DMS114 treated with DMSO at 0.1 percent for 48 hours (cell line): ENCODE results near the gene APP.

Experiments used
- DNase-seq: peaks from one replicate; lab custom pipeline; 2025; ENCODE audit not compliant: unreplicated experiment; lab: John Stamatoyannopoulos, UW

Gene APP

DNA sequence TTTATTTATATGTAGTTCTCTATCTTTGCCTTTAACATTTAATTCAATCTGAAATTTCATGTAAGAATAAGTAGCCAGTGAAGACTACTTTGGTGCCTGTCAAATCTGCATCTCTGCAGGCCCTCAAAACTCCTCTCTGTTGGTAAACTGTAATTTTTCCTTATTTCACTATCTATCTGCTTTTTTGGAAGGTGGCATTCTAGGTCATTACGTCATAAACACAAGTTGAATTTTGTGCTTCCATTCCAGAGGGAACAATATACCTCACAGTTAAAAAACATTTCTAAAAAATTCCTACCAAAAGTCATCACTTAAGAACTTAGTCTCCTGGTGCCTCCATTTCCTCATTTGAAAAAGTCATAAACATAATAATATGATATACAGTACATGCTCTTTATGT is 259.8 kb downstream of the APP start:
- no peak for DNase-seq

DNA sequence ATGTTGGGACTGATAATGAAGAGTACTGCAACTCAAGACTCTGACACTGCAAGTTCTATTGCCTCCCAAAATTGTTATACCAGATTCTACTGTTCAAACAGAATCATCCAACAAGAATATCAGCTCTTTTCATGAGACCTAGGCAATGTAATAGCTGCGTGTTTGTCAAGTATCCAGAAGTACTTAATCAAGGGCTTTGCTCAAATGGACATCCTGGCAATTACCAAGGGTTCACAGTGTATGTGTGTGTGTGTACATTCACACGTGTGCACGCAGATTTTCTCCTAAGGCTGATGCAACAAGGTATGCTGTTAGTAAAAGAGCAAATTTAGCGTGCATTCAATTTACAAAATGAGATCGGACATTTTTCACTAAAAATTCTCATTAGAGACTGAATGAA is 261.2 kb downstream of the APP start:
- no peak for DNase-seq

DNA sequence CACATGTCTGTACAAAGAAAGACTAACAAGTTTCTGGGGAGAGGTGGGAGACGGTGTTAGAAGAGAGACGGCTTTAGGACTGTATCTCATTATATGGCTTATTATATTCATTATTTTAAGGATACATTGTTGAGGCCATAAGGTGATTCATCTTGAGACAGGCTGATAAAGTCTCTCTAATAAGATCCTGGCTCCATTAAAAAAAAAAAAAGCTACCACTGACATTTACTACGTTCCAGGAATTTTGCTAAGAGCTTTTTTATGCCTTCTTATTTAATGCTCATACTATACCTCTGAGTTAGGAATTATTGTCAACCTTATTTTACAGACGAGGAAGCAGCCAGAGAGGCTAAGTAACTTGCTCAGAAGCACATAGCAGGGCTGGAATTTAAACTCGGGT is 262.1 kb downstream of the APP start:
- no peak for DNase-seq

DNA sequence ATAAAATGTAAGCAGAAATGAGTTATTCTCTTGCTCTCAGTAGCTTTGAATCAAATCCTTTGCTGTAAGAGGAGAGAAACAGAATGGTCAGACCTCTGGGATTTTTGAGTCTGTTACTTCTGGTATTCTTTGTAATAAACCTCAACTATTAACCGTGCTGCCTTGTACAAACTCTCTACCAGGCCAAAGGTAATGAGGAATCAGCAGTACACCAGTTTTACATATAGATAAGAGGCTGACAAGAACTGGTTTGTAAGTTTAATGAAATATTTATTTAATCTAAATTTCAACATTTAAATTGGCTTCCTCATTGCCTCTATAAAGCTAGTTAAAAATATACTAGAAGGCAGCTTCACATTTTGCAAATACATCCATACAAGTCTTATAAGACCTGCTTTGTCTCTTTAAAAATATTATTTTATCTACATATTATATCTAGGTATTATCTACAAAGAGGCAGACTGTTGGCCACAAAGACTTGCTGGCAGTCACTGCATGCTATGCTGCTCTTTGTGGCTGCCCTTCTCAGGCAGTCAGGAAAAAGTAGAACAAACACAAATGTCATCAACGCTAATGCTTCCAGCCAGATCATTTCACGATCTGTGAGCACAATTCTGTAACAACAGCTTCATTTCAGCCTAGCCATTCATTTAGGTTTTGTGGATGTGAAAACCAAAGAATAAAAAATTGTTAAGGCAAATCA is 262.8 kb downstream of the APP start:
- DNase-seq, result no peak

DNA sequence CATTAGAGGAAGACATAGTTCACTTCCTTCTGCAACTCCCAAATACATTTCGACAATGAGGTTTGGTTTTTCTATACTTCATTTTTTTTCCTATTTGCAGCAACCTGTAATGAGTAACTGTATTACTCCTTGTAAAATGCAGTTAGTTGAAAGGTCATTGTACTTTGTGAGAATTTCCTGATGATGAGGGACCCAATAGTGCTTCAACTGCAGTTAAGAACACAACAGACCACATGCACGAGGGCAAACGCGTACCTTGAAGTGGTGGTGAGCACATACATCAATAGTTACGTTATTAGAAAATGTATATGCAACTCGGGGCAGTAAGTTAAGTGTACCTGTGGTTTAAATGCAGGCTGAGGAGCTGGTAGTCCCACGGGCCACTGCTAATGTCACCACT is 264.0 kb downstream of the APP start:
- DNase-seq, result no peak

DNA sequence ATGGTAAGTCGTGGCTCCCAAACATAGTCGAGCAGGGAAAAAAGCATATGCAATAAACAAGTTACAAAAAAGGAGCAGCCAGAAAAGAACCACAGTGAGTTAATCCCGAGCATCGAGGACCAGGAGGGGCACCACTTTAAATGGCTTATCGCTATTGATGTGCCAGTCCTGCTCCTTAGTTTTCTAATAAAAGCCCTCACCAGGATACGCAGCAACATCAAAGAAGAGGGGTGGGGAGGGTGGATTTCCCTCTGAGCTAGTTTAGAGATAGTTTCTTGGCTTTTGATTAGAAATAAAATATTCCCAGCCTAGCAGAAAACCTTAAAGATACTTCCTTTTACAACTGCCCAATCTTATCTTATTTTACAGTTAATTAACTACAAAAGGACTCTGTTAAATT is 265.4 kb downstream of the APP start:
- DNase-seq, result no peak

DNA sequence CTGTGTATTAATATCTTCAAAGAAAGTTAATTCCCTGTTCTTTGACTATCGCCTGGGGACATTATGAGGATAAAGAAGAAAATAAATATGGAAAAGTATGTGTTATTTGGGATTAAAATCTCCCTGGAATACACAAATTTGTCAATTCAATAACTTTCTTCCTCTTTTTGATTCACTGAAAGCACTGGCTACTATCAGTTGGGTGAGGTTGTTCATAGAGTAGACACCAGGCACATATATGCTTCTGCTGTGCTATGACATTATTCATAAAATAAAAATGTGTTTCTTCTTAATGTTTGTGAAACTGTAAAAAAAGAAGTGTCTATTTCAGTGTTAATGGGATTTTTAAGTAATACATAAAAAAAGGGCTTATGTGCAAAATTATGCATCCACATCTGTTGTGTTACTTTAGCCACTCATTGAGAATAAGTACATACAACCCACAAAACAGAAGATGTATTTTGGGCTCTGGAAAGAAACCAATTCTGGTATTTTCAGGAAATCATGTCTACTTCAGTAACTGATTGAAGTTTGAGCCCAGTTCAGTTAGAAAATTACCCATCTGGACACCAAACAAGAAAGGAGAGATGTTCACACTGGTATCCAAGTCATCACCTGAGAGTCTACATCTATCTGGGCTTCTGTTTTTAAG is 266.4 kb downstream of the APP start:
- DNase-seq, result no peak

DNA sequence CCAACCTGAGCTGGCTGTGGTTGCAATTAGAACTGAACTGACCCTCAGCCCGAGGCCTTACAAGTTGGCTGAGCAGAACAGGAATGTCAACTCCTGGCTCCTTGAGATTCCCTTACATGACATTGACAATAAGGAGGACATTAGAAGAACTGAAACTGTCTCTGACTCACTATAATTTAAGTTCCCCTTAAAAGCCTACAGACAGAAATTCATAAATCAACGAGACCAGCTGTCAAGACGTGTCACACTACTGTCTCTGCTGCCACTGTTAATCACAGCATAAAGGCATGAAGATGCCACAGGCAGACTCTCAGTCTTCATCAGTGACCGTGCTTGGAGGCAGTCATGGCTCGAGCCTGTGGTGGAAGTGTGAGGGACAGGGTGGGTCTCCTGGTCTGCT is 267.0 kb downstream of the APP start:
- DNase-seq, result no peak

DNA sequence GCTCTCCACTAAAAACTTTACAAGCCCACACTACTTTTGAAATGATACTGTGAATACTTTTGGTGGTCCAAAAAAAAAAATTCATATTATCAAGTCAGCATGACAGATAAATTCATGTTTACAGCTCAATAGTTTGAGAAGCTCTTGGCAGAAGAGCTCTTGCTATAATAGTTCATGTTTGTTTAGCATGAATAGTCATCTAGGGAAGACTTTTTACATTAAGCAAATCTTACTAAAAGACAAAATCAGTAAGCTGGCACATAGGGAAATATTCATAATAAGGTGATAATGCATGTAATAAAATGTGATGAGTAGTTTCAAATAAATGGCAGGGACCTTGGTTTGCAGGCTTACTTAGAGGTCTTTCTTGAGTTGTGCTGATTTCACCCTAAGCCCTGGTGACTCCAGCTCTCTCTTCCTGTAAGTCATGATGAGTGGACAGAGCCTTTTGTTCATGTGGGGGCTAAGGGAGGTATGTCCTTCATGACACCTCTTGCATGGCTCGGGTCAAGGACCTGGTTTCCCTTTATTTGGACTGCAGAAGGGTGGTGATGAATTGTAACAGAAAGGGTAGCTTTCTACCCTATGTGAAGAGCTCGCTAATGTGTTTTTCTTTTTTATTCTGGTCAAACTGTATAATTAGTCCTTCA is 269.1 kb downstream of the APP start:
- no peak for DNase-seq

DNA sequence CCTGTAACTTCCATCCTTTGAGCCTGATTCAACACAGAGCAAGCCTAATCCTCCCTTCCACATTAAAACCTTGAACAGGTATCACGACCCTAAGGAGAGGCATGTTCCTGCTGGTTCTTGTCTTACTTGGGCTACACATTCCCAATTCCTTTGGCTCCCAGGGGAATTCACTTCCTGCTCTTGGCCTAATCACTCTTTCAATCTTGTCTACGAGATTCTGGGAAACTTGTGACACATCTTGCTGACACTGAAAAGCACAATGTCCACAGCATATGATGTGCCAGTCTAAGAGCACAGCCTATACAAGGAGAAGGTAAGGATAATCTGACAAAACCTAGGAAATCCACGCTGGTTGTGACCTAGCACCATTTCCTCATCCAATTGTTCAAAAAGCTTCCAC is 271.9 kb downstream of the APP start:
- no peak for DNase-seq

DNA sequence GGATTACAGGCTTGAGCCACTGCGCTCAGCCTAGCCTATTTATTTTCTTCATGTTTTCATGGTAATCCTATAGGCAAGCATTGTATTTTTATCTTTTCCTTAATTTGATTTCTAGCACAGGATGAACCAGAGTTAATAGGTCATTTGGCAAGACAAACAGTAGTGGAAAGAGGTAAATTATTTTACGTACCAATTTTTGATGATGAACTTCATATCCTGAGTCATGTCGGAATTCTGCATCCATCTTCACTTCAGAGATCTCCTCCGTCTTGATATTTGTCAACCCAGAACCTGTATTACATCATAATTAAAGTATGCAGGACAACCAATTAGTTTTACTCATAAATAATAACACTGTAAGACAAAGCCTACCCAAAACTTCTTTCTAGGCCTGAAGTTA is 273.2 kb downstream of the APP start:
- no peak for DNase-seq

DNA sequence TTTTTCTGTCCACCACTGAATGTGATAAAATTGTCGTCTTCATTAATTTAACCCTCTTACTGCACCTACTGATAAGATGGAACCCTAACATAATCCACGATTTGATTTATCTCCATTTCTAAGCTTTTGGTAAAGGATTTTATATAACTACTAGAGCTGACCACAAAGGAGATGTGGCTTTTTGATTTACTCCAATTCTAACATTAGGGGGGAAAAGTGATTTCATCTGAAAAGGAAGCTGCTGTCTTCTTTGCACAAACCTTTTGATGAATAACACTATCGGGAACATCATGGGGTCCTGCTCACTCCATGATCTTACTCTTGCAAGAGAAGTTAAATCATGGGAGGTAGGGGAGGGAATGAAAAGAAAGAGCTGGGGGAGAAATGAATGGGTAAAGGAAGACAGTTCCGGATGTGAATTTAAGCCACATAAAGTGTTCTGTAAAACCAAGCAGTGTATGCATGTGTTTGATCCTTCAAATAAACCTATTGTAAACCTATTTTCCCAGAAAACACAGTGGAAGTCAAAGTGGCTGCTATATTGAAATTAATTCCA is 274.0 kb downstream of the APP start:
- no peak for DNase-seq

DNA sequence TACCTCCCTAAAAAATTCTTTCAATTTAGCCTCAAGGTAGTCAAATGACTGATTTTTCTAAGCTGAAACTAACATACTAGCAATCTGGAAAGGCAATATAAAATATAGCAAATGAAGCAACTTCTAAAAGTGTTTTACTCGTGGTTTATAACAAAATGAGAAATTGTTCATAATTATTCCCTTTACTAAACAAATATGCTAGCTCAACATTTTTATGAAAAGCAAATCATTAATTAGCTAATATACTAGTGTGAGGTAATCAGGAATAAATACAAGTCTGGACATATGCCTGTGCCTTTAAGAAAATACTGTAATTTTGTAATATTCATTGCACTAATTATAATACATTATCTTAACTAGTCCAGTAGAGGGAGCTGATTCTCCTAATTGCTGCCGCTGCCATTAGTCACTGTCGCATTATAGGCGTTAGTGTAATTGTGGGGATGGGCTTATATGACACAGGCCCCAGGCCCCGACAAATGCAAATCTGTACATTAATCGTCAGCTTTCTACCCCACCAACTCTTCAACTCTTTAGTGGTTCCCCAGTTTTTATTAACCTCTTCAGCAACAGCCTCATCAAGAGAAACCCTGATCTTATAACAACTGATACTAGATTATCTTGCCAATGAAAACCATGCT is 274.9 kb downstream of the APP start:
- no peak for DNase-seq

DNA sequence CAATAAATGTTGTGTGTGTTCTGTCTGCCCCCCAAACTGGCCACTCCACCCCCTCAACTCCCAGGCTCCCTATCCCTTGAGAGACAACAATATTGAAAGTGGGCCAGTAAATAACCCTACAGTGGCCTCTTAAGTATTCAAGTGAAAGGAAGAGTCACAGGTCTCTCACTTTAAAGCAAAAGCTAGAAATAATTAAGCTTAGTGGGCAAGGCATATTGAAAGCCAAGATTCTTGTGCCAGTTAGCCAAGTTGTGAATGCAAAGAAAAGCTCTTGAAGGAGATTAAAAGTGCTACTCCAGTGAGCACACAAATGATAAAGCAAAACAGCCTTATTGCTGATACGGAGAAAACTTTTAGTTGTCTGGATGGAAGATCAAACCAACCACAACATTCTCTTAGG is 277.4 kb downstream of the APP start:
- no peak for DNase-seq

DNA sequence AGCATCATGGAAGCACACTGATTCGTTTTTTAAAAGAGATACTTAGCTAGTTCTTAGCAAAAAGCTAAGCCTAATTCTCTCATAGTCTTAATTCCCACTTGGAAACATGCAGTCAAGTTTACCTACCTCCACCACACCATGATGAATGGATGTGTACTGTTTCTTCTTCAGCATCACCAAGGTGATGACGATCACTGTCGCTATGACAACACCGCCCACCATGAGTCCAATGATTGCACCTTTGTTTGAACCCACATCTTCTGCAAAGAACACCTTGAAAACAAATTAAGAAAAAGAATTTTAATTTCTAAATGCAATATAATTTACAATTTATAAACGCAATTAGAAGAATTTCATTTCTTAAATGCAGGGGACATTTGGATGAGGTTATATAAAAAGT is 279.0 kb downstream of the APP start:
- DNase-seq, result no peak

DNA sequence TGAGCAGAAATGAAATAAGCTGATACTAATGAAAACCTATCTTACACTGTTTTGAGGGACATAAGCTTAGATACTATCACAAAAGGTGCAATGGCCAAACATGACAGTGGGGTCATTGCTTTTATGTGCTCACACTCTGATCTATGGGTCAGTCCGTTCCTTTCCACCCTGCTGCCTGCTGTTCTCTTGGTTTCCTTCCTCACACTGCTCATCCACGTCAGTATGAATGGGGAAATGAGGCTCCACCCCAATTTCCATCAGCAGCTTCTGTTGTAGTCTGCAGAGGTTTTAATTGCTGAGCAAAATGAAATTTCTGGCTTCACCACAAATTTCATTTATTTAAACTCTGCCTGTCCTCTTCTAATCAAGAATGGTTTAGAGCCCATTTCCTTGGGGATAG is 280.6 kb downstream of the APP start:
- DNase-seq, result no peak

DNA sequence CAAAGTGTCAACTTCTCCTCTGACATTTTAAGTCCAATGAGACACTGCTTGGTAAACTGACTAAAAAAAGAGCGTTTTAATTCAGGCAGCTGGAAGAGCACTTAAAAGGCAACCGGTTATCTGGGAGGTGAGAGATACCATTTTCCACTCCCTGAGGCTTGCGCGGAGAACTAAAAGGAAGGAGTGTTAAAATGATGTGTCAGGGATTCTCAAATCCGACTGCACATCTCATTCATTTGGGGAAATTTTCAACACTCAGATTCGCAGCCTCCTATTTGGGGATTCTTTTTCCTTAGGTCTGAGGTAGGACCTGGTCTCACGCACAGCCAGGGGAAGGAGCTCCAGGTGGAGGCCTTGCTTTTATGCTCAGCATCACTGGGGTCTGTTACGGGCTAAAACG is 281.9 kb downstream of the APP start:
- no peak for DNase-seq

DNA sequence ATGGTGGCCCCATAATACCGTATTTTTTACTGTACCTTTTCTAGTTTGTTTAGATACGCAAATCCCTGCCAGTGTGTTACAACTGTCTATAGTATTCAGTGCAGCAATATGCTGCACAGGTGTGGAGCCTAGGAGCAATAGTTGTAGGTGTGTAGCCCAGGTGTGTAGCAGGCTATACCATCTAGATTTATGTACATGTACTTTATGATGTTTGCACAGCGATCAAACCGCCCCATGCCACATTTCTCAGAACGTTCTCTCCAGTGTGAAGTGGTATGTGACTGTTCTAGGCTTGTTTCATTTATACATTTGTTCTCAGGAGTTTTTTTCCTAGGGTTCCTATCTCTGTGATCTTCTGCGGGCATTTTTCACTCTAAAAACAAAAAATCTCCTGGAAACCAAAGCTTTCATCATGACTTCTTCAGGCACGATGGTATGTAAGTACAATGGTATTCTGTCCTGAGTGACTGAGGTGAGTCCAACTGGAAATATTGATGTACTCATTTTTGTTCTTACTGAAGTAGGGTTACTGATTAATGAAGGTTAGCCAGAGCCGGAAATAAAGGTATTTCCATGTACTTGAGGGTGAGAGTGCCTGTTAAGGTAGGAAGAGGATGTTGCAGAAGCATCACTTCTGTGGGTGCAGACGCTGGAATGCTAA is 282.8 kb downstream of the APP start:
- no peak for DNase-seq

DNA sequence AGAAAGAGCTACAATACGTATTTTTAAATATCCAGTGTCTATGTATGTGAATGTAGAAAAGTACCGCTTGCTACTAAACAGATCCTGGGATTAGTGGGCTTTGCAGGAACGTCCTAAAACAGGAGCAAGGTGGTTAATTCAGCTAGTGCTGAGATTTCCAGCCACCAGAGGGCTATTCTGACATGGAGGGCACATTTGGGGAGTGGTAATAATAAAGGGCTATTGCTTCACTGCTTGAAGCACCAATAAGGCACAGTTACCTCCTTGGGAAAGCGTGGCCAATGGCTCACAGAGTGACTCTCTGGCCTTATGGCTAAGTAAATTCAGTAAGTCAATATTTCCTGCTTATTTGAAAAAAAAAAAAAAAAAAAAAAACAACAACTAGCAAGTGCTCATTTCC is 283.4 kb downstream of the APP start:
- no peak for DNase-seq

DNA sequence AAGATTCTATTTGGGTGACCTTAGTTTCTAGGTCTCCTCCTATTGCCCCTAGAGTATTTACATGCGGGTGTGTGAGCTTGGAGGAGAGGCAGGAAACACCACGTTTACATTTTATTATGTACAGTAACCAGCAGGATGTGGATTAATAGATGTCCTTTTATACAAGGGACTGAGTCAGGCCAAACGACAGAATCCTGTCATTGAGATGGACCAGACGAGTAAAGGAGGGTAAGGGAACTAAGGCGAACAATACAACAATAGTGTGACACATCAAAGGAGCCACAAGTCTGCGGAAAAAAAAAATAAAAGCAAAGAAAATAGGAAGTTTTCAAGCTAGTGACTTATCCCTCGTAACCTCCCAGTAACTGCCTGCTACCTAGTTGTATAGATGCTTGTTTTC is 284.7 kb downstream of the APP start:
- DNase-seq, result no peak

DNA sequence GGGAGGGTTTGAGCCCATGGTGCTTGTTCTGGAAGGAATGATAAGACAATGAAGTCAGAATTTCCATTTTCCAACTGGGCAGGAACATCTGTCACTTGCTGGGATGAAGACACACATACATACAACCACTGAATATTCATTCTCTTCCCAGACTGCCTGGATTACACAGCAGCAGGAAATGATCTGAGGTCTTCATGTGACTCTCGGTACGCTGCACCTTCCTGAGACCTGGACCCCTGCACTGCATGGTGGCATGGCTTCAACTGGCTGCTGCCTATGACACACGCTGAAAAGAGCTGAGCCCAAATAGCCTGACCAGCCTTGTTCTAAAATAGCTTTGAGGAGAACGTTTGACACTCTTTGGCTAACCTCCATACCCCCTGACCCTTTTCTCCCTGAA is 285.2 kb downstream of the APP start:
- no peak for DNase-seq
